Stomach (tissue), 4 donors: Measurements from ENCODE around the gene AVL9.

Source experiments
- EP300 ChIP-seq: sonication (generic); formaldehyde crosslinking; IDR thresholded peaks from one replicate; pipeline ENCODE4 v1.6.1; 2017; ENCODE audit warnings: antibody characterized with exemption
- POLR2A ChIP-seq, 4 donors: fragments of 450-650 bp; IDR thresholded peaks; one replicate each; pipeline ENCODE4 v1.6.1; 2016; ENCODE audit warnings: antibody characterized with exemption in 4 of 4, control low read depth in 2 of 4, mild to moderate bottlenecking in 1 of 4, moderate library complexity in 1 of 4
- POLR2AphosphoS5 ChIP-seq, 3 donors: sonication (generic); formaldehyde crosslinking; IDR thresholded peaks; one replicate each; pipeline ENCODE4 v1.6.1; 2016; ENCODE audit warnings: antibody characterized with exemption in 3 of 3
- TF ChIP-seq, protein P1 (sequence below), 7 experiments: fragments of 450-650 bp in 4 of 7; fragments of 200-600 bp in 3 of 7; sonication (generic) in 3 of 7; IDR thresholded peaks; one replicate each; pipeline ENCODE4 v1.5.1; 2016 to 2019; ENCODE audit warnings: antibody characterized with exemption in 7 of 7, control low read depth in 2 of 7, mild to moderate bottlenecking in 1 of 7

DNA sequence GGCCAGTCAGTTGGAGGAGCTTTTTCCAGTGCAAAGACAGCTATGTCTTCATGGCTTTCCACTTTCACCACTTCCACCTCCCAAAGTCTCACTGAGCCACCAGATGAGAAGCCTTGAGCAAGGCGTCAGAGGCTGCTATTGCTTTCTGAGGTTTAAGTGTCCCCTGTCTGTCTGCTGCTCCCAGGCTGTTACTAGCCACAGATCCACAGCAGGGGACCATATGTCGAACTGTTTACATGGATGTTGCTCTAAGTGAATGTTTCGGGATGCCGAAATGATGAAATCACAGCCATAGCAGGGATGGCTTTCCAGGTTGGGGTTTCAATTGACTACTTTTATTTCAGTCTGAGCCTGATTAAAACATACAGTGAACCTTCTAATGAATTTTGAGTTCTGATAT is 88.5 kb downstream of the AVL9 start:
- TF ChIP-seq, protein P1, sequence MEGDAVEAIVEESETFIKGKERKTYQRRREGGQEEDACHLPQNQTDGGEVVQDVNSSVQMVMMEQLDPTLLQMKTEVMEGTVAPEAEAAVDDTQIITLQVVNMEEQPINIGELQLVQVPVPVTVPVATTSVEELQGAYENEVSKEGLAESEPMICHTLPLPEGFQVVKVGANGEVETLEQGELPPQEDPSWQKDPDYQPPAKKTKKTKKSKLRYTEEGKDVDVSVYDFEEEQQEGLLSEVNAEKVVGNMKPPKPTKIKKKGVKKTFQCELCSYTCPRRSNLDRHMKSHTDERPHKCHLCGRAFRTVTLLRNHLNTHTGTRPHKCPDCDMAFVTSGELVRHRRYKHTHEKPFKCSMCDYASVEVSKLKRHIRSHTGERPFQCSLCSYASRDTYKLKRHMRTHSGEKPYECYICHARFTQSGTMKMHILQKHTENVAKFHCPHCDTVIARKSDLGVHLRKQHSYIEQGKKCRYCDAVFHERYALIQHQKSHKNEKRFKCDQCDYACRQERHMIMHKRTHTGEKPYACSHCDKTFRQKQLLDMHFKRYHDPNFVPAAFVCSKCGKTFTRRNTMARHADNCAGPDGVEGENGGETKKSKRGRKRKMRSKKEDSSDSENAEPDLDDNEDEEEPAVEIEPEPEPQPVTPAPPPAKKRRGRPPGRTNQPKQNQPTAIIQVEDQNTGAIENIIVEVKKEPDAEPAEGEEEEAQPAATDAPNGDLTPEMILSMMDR (IDR thresholded peaks at IDR 0.05) = no peak
- TF ChIP-seq POLR2A (IDR thresholded peaks at IDR 0.05) (no peak), POLR2AphosphoS5 (IDR thresholded peaks at IDR 0.05) (peak in 1 of 3 donors; percentile 13), EP300 (no peak)
